ENCODE results near the gene SPECC1. TPM values are rescaled to one million over a fixed set of nuclear protein-coding genes. Genes with fewer than 3 reads are reported as not detected.
"Not testable (repeated sequence)": the region's sequence is repeated elsewhere in the genome, so short reads cannot be mapped to it uniquely, and the experiment has no call there.

Gene SPECC1, protein sequence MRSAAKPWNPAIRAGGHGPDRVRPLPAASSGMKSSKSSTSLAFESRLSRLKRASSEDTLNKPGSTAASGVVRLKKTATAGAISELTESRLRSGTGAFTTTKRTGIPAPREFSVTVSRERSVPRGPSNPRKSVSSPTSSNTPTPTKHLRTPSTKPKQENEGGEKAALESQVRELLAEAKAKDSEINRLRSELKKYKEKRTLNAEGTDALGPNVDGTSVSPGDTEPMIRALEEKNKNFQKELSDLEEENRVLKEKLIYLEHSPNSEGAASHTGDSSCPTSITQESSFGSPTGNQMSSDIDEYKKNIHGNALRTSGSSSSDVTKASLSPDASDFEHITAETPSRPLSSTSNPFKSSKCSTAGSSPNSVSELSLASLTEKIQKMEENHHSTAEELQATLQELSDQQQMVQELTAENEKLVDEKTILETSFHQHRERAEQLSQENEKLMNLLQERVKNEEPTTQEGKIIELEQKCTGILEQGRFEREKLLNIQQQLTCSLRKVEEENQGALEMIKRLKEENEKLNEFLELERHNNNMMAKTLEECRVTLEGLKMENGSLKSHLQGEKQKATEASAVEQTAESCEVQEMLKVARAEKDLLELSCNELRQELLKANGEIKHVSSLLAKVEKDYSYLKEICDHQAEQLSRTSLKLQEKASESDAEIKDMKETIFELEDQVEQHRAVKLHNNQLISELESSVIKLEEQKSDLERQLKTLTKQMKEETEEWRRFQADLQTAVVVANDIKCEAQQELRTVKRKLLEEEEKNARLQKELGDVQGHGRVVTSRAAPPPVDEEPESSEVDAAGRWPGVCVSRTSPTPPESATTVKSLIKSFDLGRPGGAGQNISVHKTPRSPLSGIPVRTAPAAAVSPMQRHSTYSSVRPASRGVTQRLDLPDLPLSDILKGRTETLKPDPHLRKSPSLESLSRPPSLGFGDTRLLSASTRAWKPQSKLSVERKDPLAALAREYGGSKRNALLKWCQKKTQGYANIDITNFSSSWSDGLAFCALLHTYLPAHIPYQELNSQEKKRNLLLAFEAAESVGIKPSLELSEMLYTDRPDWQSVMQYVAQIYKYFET
- 9.5 TPM for polyA plus RNA-seq (2012; ENCODE audit: insufficient read depth, insufficient read length)

DNA sequence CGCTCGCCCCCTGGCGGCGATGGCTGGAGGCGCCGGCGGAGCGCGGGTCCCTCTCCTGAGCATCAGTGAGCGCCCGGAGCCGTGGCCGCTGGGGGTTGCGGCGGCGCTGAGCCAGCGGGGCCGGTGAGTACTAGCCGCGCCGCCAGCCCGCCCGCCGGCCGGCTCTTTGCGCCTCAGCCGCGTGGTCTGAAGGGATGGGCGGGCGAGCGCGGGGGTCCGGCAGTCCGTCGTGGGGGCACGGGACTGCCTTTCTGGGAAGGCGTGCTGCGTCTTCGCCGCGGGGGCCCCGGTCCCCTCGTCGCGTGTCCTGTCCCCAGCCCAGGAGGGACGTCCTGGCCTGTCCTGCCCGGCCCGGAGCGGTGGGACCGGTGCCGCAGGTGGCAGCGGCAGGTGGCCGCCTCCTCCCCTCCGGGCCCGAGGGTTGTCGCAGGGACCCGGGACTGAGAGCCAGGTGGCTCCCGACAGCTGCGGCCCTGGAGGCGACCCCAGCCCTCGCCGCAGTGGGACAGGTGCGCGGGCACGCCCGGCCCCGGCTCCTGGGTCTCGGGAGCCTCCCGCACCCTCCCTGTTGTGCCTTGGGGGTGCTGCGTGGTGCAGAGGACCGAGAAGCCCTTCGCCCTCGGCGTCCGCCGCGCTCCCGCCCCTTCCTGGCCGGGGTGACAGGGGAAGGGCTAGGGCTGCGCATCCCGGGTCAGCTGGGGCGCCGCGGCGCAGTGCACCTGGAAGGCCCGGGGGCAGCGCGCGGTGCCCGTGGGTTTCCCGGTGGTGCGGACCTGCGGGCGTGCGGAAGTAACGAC is at the start of gene SPECC1:
Gene SPECC1 (plus strand): TSS at position 58 of the 797 bp plus-strand sequence. CDS start 87,293 bp downstream, outside the sequence.
- peak; percentile 55 for DNase-seq (ENCODE audit: low read depth, low spot score)
- peak within 1 kb of the TSS; percentile 53 for H3K4me3 ChIP-seq (ENCODE audit: low read length)

DNA sequence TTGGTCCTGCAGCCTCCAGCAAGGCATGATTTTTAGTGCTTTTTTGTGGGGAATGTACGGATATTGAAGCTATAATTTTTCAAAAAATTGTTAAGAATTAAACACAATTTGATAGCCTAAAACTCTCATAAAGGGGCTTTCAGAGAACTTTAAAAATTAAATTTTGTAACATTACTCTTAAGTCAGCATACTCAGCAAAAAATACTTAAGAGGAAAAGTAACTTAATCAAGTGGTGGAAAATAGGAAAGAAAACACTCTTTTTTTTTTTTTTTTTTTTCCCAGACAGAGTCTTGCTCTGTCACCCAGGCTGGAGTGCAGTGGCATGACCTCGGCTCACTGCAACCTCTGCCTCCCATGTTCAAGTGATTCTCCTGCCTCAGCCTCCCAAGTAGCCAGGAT is 46.2 kb upstream of the SPECC1 start:
- H3K4me3 ChIP-seq (ENCODE audit: low read length); DNase-seq (ENCODE audit: low read depth, low spot score): not testable (repeated sequence)

DNA sequence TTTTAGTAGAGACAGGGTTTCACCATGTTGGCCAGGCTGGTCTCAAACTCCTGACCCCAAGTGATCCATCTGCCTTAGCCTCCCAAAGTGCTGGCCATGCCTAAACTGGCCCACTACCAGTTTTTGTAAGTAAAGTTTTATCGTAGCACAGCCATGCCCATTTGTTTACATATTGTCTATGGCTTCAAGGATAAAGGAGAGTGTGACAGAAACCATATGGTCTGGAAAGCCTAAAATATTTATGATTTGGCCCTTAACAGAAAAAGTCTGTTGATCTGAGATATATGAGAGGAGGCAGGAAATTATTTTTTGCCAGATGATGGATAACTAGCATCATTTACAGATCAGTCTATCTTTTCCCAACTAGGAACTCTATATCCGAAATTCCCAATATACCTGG is 36.0 kb upstream of the SPECC1 start:
- DNase-seq (ENCODE audit: low read depth, low spot score): no peak
- H3K4me3 ChIP-seq (ENCODE audit: low read length): no peak overlapping the region

DNA sequence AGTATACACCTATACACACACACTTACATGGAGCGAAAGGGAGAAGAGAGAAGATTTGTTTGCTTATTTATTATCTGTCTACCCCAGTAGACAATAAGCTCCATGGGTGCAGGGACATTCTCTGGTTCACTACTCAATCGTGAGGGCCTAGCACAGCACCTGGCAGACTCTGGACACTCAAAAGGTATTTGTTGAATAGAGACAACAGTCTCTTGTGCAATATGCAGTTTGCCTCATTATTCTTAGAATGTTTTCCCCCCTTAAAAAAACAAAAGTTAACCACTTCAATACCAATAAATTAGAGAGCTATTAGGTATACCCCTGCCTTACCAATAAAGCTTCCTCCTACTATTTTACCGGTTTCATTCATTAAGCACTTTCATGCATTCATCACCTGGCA is 33.6 kb upstream of the SPECC1 start:
- no peak overlapping the region for H3K4me3 ChIP-seq (ENCODE audit: low read length)
- DNase-seq (ENCODE audit: low read depth, low spot score): no peak

DNA sequence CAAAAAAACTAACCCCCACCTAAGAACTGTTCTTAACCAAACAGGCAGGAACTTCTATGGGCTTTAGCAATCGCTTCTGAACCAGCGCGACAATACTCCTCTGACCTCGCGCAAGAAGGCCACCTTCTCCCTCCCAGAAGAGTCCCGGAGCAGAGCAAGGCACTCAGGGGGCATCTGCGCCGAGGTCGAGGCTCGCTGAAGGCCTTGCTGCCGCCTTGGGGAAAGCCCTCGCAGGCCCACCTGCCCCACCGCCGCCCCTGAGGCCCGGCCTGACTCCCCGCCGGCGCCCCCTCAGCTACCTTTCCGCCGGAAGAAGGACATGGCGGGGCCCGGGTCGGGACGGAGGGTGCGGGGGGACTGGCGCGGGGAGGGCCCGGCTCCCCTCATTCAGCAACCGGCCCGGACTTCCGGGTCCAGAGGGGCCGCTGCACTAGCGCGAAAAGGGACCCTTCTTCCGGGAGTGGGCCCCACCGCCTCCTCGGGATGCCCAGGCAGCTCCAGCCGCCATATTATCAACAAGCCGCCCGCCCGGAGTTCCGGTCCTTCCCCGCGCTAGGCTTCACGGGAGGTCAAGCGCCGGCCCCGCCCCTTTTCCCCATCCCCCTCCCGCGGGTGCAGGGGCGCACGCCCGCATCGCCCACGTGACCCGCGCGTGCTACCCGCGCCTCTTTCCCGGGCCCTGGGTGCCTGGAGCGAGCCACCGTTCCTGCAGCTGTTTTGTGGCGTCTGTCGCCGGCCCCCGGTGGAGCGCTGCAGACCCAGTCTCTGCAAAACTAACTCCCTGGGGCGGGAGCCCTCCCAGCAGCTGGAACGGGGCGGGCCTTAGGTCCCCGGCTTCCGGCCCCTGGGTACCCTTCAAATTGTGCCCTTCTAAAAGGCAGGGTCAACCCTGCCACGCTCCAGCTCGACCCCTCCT is 31.6 kb upstream of the SPECC1 start, which contains the start of gene AKAP10:
Gene AKAP10 (minus strand): TSS at position 536 of the 916 bp plus-strand sequence. CDS start 149 bp downstream, at position 387.
- peak within 1 kb of the TSS; percentile 73 for H3K4me3 ChIP-seq (ENCODE audit: low read length)
- DNase-seq (ENCODE audit: low read depth, low spot score): peak; percentile 81

DNA sequence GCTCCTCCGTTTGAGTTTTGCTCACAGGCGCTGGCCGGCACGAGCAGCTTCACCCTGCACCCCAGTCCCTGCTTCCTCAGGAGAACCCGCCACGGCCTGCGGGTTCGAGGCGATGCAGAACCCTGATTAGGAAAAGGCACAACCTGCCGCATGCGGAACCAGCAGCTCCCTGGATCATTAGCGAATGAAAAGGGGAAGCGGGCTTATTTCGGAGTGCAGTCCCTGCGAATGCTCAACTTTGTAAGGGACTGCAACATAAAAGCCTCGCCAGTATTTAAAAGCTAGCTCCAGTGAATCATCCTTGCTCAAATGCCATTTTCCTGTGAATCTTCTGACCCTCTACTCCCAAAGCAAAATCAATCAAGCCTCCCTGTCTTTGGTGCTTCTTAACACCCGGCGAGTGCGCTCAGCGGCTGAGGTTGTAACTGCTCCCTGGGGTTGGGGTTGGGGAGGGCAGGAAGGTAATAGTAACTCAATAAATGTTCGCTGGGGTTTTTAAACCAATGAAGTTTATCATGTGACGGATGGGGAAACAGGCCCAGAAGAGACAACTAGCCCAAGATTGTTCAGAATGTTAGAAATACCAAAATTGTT is 30.9 kb upstream of the SPECC1 start:
- peak overlapping the region; percentile 73 for H3K4me3 ChIP-seq (ENCODE audit: low read length)
- no peak for DNase-seq (ENCODE audit: low read depth, low spot score)

DNA sequence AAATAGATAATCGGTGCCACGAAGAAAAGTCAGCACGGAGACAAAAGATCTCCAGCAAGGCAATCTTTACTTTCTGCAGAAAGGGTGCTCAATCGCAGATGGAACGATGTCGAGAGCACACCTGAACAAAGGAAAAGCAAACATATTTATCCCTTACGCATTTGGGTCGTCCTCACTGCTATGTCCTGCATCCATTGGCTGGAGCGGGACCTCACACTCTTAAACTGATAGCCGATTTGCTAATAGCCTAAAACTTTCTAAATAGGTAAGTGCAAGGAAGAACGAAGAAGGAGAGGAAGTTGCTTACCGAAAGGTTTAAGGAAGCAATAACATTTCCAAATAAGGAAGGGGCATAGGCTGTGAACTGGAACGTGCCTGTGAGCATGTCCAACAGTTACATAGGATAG is 30.4 kb upstream of the SPECC1 start:
- H3K4me3 ChIP-seq (ENCODE audit: low read length): no peak overlapping the region
- DNase-seq (ENCODE audit: low read depth, low spot score): no peak

DNA sequence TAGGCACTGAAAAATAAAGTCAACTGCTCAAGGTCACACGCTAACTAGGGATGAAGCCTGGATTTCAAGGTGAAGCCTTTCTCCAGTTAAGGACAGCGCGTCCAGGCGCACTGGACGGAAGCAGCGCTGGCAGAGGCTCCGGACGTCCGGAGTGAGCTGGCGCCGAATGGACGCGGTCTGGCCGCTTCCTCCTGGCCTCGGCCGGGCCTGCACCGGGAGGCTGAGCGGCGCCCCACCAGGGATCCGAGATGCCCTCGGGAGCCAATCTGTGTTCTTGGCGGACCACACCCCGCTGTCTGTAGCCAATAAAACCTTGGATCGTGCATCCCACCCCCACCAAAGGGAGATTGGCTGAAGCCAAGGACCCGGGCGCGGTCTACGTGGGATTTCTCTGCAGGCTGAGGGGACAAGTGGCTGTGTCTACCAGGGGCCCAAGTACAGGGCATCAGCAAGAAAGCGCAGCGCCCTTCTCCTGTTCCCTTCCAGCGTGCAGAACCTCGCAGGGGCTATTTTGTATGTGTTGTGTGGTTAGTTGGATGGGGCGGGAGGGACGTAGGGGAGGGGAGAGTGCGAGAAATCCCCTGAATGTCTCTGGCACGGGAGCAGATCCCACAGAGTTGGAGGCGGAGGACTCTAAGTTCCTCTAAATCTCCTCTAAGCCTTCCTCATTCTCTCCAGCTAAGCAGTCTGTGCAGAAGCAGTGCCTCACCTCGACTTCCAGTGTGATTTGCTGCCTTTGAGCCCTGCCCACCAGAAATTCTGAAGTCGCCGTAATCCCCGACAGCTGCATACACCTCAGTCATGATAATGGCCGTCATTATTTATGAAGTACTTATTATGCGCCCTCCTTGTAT is 29.0 kb upstream of the SPECC1 start:
- DNase-seq (ENCODE audit: low read depth, low spot score): no peak

DNA sequence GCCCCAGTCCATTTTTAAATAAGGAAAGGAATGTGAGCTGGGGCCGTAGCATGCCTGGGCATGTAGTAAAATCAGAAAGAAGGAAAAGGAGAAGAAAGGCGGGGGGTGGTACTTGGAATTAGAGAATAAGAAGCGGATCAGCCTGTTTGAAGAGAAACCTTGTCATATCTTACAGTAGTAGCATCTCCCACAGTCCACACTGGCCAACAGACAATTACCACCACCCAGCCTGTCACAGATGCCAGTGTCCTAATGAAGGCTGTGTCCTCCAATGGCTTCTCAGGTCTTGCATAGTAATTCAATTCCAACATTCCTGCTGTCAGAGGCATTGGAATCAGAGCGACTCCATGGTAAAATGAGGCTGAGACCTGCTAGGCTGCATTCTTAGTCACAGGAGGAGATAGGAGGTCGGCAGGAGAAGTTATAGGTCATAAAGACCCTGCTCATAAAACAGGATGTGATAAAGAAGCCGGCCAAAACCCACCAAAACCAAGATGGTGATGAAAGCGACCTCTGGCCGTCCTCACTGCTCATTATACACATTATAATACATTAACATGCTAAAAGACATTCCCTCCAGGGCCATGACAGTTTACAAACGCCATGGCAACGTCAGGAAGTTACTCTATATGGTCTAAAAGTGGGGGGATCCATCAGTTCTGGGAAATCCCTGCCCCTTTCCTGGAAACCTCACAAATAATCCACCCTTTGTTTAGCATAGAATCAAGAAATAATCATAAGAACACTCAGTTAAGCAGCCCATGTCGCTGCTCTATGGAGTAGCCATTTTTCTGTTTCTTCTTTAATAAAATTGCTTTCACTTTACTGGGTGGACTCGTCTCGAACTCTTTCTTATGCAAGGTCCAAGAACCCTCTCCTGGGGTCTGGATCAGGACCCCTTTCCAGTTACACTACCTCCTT is 22.0 kb upstream of the SPECC1 start:
- no peak overlapping the region for H3K4me3 ChIP-seq (ENCODE audit: low read length)
- DNase-seq (ENCODE audit: low read depth, low spot score): no peak

More for the DNA sequence above, 29.0 kb upstream of the SPECC1 start:
- H3K4me3 ChIP-seq (ENCODE audit: low read length): no peak overlapping the region

DNA sequence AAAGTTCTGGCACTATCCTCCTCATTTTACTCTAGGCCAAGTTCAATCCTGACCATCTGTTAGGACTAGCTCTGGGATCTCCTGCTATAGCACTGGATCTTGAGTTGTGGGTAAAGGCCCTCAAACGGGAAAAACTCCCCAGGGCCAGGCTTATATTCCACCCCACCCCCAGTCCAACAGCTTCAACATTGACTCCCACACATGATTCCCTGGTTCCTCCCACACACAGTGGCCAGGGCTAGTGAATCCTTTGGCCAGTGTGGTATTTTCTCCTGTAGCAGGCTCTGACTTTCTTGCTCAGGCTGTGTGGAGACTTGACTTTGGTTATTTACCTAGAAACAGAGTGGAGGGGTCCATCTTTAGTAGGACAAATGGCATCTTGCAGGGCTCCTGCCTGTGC is 21.3 kb upstream of the SPECC1 start:
- no peak for DNase-seq (ENCODE audit: low read depth, low spot score)
- H3K4me3 ChIP-seq (ENCODE audit: low read length): no peak overlapping the region

DNA sequence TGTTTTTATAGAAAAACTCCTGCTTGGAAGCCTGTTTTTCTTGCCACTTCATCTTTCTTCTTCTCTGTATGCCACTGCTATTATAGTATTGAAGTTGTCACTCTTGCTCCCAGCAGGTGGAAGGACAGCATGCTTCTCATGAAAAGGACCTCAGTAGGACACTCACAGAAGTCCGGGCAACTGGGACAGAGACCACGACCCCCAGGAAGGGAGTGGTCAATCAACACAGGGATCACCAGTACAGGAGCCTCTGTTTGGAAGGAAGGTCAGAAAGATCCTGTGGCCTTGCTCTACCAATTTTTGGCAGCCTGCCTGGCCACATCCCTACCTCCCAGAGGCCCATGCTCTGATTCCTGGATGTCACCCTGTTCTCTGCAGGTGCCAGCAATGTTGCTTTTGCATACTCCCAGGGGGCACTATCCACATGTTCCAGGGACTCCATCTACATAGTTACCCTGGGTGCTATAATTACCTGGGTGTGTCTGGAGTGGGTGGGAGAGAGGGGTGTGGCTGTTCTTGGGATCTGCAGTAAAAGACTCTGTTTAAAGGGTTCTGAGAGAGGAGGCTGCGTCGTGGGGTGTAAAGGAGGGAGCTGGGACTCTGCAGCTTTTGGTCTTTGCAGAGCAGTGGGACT is 17.8 kb upstream of the SPECC1 start:
- no peak for DNase-seq (ENCODE audit: low read depth, low spot score)
- no peak overlapping the region for H3K4me3 ChIP-seq (ENCODE audit: low read length)

DNA sequence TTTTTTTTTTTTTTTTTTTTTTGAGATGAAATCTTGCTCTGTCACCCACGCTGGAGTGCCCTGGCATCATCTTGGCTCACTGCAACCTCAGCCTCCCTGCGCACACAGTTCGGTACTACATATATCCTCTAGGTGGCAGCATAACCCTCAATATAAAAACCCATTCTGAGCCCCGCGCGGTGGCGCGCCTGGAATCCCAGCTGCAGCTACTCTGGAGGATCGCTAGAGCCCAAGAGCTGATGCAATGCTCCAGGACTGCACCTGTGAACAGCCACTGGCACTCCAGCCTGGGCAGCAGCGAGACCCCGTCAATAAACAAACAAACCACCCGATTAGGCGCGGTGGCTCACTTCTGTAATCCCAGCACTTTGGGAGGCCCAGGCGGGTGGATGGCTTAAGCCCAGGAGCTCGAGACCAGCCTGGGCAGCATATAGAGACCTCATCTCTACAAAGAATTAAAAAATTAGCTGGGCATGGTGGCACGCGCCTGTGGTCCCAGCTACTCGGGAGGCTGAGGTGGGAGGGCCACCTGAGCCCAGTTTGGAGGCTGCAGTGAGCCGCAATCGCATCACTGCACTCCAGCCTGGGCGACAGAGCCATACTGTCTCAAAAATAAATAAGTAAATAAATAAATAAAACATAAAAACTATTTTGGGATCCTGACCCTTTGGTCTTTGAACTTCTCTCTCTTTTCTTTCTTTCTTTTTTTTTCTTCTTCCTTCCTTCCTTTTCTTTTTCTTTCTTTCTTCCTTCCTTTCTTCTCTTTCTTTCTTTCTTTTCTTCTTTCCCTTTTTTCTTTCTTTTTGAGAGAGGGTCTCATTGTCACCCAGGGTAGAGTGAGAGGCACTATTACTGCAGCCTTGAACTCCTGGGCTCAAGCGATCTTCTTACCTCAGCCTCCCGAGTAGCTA is 16.1 kb upstream of the SPECC1 start:
- H3K4me3 ChIP-seq (ENCODE audit: low read length): peak overlapping the region; percentile 11; the same call in 1 of the 2 replicates
- DNase-seq (ENCODE audit: low read depth, low spot score): peak; percentile 83

DNA sequence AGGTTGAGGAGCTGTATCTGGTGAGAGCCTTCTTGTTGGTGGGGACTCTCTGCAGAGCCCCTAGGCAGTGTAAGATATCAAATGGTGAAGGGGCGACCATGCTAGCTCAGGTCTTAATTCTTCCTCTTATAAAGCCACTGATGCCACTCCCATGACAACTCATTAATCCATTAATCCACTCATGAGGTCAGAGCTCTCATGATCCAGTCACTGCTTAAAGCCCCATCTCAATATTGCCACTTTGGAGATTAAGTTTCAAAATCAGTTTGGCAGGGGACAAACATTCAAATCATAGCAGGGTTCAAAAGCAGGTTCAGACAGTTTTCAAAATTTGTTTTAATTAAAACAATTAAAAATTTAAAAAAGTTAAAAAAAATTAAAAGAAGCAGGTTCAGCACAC is 13.1 kb upstream of the SPECC1 start:
- DNase-seq (ENCODE audit: low read depth, low spot score): no peak
- no peak overlapping the region for H3K4me3 ChIP-seq (ENCODE audit: low read length)

DNA sequence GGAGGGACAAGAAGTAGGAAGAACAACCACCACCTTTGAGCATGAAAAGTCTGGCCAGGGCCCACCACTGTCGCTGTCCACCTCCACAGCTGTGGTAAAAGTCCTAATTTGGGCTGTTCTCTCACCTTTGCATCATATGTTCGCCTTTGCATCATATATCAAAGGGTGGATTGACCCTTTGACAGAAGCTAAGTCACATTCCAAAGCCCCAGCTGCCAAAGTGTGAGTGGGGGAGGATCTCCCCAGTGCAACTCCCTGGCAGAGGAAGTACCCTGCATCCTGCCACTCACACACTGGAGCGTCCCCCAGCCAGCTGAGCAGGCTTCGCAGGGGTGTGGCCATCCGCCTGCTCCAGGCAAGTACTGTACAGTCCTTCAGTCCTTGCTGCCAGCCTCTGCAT is 12.7 kb upstream of the SPECC1 start:
- no peak for DNase-seq (ENCODE audit: low read depth, low spot score)
- no peak overlapping the region for H3K4me3 ChIP-seq (ENCODE audit: low read length)
